ENCODE results near the gene CDKN1C.

CDKN1C gene

DNA sequence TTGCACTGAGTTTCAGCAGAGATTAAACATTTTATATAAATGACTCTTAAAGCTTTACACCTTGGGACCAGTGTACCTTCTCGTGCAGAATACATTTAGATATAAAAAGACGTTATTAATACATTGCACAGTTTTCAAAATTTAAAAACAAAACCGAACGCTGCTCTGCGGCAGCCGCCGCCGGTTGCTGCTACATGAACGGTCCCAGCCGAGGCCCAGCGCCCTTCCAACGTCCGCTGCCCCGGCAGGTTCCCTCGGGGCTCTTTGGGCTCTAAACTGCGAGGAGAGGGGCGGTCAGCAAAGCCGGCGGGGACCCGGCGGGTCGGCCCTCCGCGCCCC lies 2.0 kb downstream of the CDKN1C start:
- peak overlapping the region; percentile 94 for H3K27ac ChIP-seq (ENCODE audit: low read depth, low read length)
- peaks cover 12% of the 10 kb centered on the region for H3K36me3 ChIP-seq (ENCODE audit: insufficient read depth, low read length)
- no peaks in the 10 kb centered on the region for H3K27me3 ChIP-seq (ENCODE audit: control insufficient read depth in 1 of 2, insufficient read depth in 2 of 2, low read length in 2 of 2)
- H3K9ac ChIP-seq (ENCODE audit: low read length), result peak overlapping the region; percentile 30
- H3K4me1 ChIP-seq (ENCODE audit: insufficient read depth, low read length), result peaks cover 17% of the 10 kb centered on the region
- H3K4me3 ChIP-seq (ENCODE audit: low read depth in 1 of 2, low read length in 2 of 2), result peak overlapping the region; percentile 57 to 71
- no peaks in the 10 kb centered on the region for H3K9me3 ChIP-seq (ENCODE audit: low read length)

- Histone ChIP-seq H3K9me3 (ENCODE audit: low read length) (no peaks in the 10 kb centered on the region), H3K36me3 (ENCODE audit: insufficient read depth, low read length) (peaks cover 13% of the 10 kb centered on the region), H3K4me3 (ENCODE audit: low read depth in 1 of 2, low read length in 2 of 2) (peak overlapping the region in 1 of 2 donors; percentile 57), H3K27ac (ENCODE audit: low read depth, low read length) (peak overlapping the region; percentile 94), H3K4me1 (ENCODE audit: insufficient read depth, low read length) (peaks cover 17% of the 10 kb centered on the region), H3K27me3 (ENCODE audit: control insufficient read depth in 1 of 2, insufficient read depth in 2 of 2, low read length in 2 of 2) (no peaks in the 10 kb centered on the region), H3K9ac (ENCODE audit: low read length) (no peak overlapping the region)
These were observed 3.0 kb downstream of the CDKN1C start for GRCh38 chr11:2882396-2883110.

GRCh38 chr11:2881981-2882375 lies 3.6 kb downstream of the CDKN1C start:
- no peak overlapping the region for H3K27ac ChIP-seq (ENCODE audit: low read depth, low read length)
- H3K36me3 ChIP-seq (ENCODE audit: insufficient read depth, low read length), result peaks cover 13% of the 10 kb centered on the region
- H3K4me3 ChIP-seq (ENCODE audit: low read depth in 1 of 2, low read length in 2 of 2), result no peak overlapping the region
- peaks cover 17% of the 10 kb centered on the region for H3K4me1 ChIP-seq (ENCODE audit: insufficient read depth, low read length)
- no peaks in the 10 kb centered on the region for H3K9me3 ChIP-seq (ENCODE audit: low read length)
- no peak overlapping the region for H3K9ac ChIP-seq (ENCODE audit: low read length)
- no peaks in the 10 kb centered on the region for H3K27me3 ChIP-seq (ENCODE audit: control insufficient read depth in 1 of 2, insufficient read depth in 2 of 2, low read length in 2 of 2)

DNA sequence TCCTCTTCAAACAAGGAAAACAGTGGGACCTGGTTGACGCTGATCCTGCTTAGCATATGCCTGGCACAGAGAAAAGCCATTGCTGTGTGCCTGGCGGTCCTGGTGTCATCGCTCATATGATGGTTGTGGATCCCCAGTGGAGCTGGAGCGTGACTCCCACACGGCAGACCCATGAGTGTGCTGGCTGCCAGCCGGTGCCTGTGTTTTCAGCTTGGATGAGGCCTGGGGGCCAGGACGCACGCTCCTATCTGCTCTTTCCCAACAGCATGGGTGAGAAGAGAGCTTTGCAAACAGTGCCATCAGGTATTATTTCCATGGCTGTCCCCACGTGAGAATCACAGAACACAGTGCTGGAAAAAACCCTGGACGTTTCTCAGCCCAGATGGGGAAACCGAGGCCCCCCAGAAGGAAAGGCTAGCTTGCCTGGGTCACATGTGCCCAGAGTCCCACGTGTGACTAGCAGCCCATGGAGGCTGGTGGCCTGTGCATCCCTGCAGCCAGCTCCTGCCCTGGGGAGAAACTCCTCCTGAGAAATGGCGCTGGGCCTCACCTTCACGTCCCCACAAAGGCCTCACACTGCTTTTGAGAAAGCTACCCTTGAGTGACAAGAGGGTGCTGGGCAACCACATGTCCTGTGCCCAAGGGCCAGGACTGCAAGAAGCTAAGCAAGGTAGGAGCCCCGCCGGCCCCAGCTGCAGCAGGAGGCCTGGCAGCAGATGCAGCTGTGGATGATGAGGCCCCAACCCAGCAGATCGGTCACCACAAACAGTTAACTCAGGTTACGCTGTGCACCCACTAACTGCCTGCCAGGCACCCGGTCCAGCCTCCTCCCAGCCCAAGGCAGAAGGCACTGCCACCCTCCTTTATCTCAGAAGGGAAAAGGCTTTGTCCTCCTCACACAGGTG lies 4.2 kb downstream of the CDKN1C start:
- Histone ChIP-seq H3K9me3 (ENCODE audit: low read length) (no peaks in the 10 kb centered on the region), H3K4me3 (ENCODE audit: low read depth in 1 of 2, low read length in 2 of 2) (no peak overlapping the region), H3K27ac (ENCODE audit: low read depth, low read length) (no peak overlapping the region), H3K27me3 (ENCODE audit: control insufficient read depth in 1 of 2, insufficient read depth in 2 of 2, low read length in 2 of 2) (no peaks in the 10 kb centered on the region), H3K36me3 (ENCODE audit: insufficient read depth, low read length) (peaks cover 13% of the 10 kb centered on the region), H3K9ac (ENCODE audit: low read length) (no peak overlapping the region), H3K4me1 (ENCODE audit: insufficient read depth, low read length) (peaks cover 17% of the 10 kb centered on the region)

DNA sequence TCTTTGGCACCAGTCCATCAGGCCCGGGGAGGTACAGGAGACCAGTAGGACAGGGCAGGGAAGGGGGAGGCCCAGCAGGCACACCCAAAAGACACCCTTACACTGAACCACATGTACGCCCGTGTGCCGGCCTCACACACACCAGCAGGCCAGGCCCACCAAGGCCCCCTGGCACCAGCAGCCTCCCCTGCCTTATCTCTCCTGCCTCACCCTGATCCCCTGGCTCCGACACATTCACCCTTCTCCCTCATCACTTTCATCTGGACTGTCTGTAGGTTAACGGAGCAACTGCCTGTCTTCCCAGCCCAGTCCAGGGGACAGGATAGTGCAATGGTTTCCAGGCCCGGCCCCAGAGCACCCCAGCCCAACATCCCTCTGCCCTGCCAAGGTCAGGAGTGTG lies 4.9 kb downstream of the CDKN1C start:
- Histone ChIP-seq H3K27me3 (ENCODE audit: control insufficient read depth in 1 of 2, insufficient read depth in 2 of 2, low read length in 2 of 2) (no peaks in the 10 kb centered on the region), H3K4me3 (ENCODE audit: low read depth in 1 of 2, low read length in 2 of 2) (no peak overlapping the region), H3K4me1 (ENCODE audit: insufficient read depth, low read length) (peaks cover 17% of the 10 kb centered on the region), H3K36me3 (ENCODE audit: insufficient read depth, low read length) (peaks cover 13% of the 10 kb centered on the region), H3K9me3 (ENCODE audit: low read length) (no peaks in the 10 kb centered on the region), H3K27ac (ENCODE audit: low read depth, low read length) (no peak overlapping the region), H3K9ac (ENCODE audit: low read length) (no peak overlapping the region)

GRCh38 chr11:2878782-2879181 lies 6.8 kb downstream of the CDKN1C start:
- no peak overlapping the region for H3K9ac ChIP-seq (ENCODE audit: low read length)
- no peak overlapping the region for H3K4me3 ChIP-seq (ENCODE audit: low read depth in 1 of 2, low read length in 2 of 2)
- H3K27ac ChIP-seq (ENCODE audit: low read depth, low read length), result no peak overlapping the region
- H3K27me3 ChIP-seq (ENCODE audit: control insufficient read depth in 1 of 2, insufficient read depth in 2 of 2, low read length in 2 of 2), result no peaks in the 10 kb centered on the region
- H3K36me3 ChIP-seq (ENCODE audit: insufficient read depth, low read length), result peaks cover 13% of the 10 kb centered on the region
- peaks cover 17% of the 10 kb centered on the region for H3K4me1 ChIP-seq (ENCODE audit: insufficient read depth, low read length)
- H3K9me3 ChIP-seq (ENCODE audit: low read length), result no peaks in the 10 kb centered on the region

DNA sequence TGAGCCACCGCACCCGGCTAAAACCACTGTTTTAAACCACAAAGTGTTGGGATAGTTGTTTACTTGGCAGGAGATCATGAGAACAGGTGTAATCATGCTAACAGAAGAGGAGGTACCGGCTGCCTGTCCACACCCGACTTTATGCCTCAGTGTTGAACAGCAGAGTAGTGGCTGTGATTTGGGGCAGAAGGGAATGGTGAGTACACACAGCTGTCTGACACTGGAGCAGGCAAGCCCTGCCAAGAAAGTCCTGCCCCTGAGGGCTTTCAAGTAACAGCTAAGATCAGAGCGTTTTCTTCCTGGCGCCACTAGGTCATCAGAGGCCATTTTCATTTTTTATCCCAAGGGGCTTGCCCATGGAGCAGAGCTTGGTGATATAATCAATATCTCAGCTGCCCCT lies 8.1 kb downstream of the CDKN1C start:
- Histone ChIP-seq H3K4me3 (ENCODE audit: low read depth in 1 of 2, low read length in 2 of 2) (no peak overlapping the region), H3K27me3 (ENCODE audit: control insufficient read depth in 1 of 2, insufficient read depth in 2 of 2, low read length in 2 of 2) (no peaks in the 10 kb centered on the region), H3K27ac (ENCODE audit: low read depth, low read length) (no peak overlapping the region), H3K9ac (ENCODE audit: low read length) (no peak overlapping the region), H3K4me1 (ENCODE audit: insufficient read depth, low read length) (peaks cover 9% of the 10 kb centered on the region), H3K9me3 (ENCODE audit: low read length) (no peaks in the 10 kb centered on the region), H3K36me3 (ENCODE audit: insufficient read depth, low read length) (peaks cover 13% of the 10 kb centered on the region)

DNA sequence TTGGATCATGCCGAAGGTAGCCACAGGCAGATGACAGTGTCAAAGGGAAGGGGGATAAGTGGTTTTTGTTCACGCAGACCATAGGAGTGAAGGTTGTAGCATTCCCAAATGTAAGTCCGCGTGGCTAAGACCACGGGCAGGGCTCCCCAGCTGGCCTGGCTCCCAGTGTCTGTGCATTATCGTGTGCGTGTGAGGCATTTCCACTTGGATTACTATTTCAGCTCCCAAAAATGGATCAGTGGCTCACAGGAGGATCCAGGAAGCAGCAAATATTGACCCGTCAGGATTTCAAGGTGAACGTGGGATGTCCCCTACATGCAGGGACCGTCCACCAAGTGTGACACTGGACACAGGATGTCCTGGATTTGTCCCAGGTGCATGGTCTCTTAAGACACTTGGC lies 10.6 kb downstream of the CDKN1C start:
- peaks cover 0 to 21% of the 10 kb centered on the region in 2 donors for H3K27me3 ChIP-seq (ENCODE audit: control insufficient read depth in 1 of 2, insufficient read depth in 2 of 2, low read length in 2 of 2)
- H3K9me3 ChIP-seq (ENCODE audit: low read length), result no peaks in the 10 kb centered on the region
- H3K9ac ChIP-seq (ENCODE audit: low read length), result no peak overlapping the region
- H3K36me3 ChIP-seq (ENCODE audit: insufficient read depth, low read length), result peaks cover 13% of the 10 kb centered on the region
- H3K4me1 ChIP-seq (ENCODE audit: insufficient read depth, low read length), result no peaks in the 10 kb centered on the region
- H3K27ac ChIP-seq (ENCODE audit: low read depth, low read length), result no peak overlapping the region
- no peak overlapping the region for H3K4me3 ChIP-seq (ENCODE audit: low read depth in 1 of 2, low read length in 2 of 2)

DNA sequence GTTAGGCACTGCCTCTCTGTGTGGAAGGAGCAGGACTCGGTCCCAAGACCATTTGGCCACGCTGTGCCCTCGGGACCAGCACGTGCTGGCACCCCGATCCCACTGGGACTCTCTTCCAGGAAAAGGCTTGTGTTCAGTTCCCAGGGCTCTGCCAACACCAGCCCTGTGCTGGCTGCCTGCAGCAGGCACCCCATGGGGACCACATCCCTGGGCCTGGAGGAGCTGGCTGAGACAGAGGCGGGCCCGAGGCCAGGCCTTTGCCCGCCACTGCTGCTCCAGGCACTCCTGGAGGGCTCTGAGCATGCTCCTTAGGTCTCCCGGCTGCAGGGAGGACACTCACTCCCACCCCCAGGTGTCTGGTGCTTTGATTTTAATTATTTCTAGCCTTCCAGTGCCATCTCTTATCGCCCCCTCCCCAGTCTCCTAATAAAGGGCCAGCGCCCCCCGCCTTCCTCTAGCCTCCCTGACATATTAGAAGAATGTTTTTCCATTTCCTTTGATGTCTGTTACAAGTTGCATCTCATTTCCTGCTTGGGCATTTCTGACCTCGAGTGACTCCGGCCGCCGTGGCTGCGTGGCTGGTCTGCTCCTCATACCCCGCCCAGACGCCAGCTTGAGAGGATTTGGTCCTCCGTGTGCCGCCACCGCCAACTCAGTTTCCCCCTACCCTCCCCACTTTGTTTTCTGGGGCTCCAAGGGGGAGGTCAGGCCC lies 14.4 kb downstream of the CDKN1C start:
- Histone ChIP-seq H3K4me3 (ENCODE audit: low read depth in 1 of 2, low read length in 2 of 2) (no peak overlapping the region), H3K9me3 (ENCODE audit: low read length) (no peaks in the 10 kb centered on the region), H3K27ac (ENCODE audit: low read depth, low read length) (no peak overlapping the region), H3K27me3 (ENCODE audit: control insufficient read depth in 1 of 2, insufficient read depth in 2 of 2, low read length in 2 of 2) (peaks cover 0 to 33% of the 10 kb centered on the region in 2 donors), H3K36me3 (ENCODE audit: insufficient read depth, low read length) (no peaks in the 10 kb centered on the region), H3K4me1 (ENCODE audit: insufficient read depth, low read length) (no peaks in the 10 kb centered on the region), H3K9ac (ENCODE audit: low read length) (no peak overlapping the region)

- no peak overlapping the region for H3K4me3 ChIP-seq (ENCODE audit: low read depth in 1 of 2, low read length in 2 of 2)
- H3K4me1 ChIP-seq (ENCODE audit: insufficient read depth, low read length), result no peaks in the 10 kb centered on the region
- no peak overlapping the region for H3K9ac ChIP-seq (ENCODE audit: low read length)
- no peak overlapping the region for H3K27ac ChIP-seq (ENCODE audit: low read depth, low read length)
- H3K27me3 ChIP-seq (ENCODE audit: control insufficient read depth in 1 of 2, insufficient read depth in 2 of 2, low read length in 2 of 2), result peaks cover 0 to 33% of the 10 kb centered on the region in 2 donors
- H3K36me3 ChIP-seq (ENCODE audit: insufficient read depth, low read length), result no peaks in the 10 kb centered on the region
- H3K9me3 ChIP-seq (ENCODE audit: low read length), result no peaks in the 10 kb centered on the region
These were observed 15.1 kb downstream of the CDKN1C start for GRCh38 chr11:2870460-2870859.
